Measurements from ENCODE around the gene CAB39. TPM values are rescaled to one million over a fixed set of nuclear protein-coding genes. Genes with fewer than 3 reads are reported as not detected.

Gene CAB39
- total RNA-seq, 2 experiments from 2014 or later: 122 to 148 TPM

DNA sequence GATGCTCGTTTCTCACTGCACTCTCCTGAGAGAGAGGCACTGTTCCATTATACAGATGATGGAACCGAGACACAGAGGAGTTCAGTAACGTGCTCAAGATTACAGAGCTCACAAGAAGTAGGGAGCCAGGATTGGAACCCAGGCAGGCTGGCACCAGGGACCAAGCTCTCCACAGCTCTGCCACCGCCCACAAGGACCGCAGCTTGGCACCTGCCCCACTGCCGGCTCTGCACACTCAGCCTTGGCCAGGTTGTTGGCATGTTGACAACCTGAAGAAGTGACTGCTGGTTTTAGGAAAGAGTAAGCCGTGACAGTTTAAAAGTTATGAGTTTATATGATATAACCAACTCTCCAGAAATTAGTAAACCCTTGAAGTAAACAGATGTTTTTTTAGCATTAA is 104.1 kb downstream of the CAB39 start:
- no peaks in the 10 kb centered on the region for H3K9me3 Mint-ChIP-seq (ENCODE audit: low read depth)
- peaks cover 4% of the 10 kb centered on the region for H3K4me1 Mint-ChIP-seq
- no peaks in the 10 kb centered on the region for H3K27me3 Mint-ChIP-seq
- intact Hi-C loops (cut with DNase I, micrococcal nuclease): no loop called here
- DNase-seq (no peak), ATAC-seq (no peak)
- H3K27ac Mint-ChIP-seq: peak overlapping the region; percentile 42
- CTCF ChIA-PET: interaction anchor here (0.7 to 1.1 kb wide), 6 partner anchors 10 to 171 kb away, joined by 3 to 5 read pairs (median 3); partner anchors contain the start of gene CAB39
- POLR2A ChIA-PET: no interaction called here
- H3K36me3 Mint-ChIP-seq (ENCODE audit: low read depth): peaks cover 44% of the 10 kb centered on the region
- no peak overlapping the region for H3K4me3 Mint-ChIP-seq

DNA sequence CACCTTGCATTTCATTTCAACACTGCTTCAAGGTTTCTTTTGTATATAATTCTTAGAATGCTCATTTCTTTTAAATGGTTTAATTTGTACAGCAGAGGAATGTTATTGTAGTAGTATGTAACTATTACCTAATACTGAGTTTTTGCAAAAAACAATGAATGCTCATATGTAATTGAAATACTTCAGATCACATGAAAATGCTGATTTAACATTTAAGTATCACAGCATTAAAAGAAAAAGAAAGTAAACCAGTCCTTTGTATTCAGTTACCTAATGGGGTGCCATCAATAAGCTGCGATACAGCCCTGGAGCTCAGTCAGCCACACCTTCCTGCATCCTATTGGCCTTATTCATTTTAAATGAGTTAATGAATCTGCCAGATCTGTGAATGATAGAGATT is 106.8 kb downstream of the CAB39 start:
- Mint-ChIP-seq H3K9me3 (ENCODE audit: low read depth) (no peaks in the 10 kb centered on the region), H3K36me3 (ENCODE audit: low read depth) (peaks cover 30% of the 10 kb centered on the region), H3K27me3 (no peaks in the 10 kb centered on the region), H3K4me1 (peaks cover 3% of the 10 kb centered on the region), H3K27ac (no peak overlapping the region), H3K4me3 (no peak overlapping the region)
- ATAC-seq: no peak
- intact Hi-C loops (cut with DNase I, micrococcal nuclease): no loop called here
- DNase-seq: no peak
- ChIA-PET POLR2A (no interaction called here), CTCF (interaction anchor here (0.5 to 1.4 kb wide), 5 partner anchors 18 to 40 kb away, joined by 3 read pairs; no protein-coding TSS in a partner anchor)

DNA sequence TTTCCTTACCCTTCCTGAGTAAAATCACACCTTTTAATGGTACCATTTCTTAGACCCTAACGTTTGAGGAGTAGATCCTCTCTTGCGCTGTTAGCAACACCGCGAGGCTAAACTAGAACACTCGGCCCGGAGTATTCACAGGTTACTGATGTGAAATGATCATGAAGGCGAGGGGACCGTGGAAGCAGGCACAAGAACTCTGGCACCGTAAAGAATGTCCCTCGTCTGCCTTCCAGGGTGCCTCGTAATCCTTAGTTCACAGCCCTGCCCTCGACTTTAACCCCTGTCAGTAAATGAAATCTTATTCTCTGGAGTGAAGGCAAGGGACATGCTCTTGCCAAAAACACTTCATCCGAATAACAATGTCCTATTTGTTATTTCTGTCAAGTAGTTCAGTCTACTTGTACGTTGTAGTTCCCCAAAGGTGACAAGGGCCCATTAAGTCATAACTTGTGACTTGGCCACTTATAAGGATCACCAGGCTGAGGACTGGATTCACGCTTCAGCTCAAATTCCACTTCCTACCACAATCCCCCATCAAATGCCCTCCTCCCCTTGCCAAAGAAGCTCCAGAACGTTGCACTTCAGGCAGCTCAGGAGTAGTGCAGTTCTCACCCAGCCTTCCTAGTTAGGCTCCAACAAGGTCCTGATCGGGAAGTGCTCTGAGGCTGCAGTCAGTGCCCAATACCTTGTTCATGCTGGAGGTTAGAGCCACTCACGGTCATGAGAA is 108.8 kb downstream of the CAB39 start:
- H3K27me3 Mint-ChIP-seq: peaks cover 9% of the 10 kb centered on the region
- H3K4me3 Mint-ChIP-seq: no peak overlapping the region
- H3K36me3 Mint-ChIP-seq (ENCODE audit: low read depth): peaks cover 19% of the 10 kb centered on the region
- ChIA-PET CTCF (interaction anchor here (0.5 to 1.8 kb wide), 4 partner anchors 11 to 447 kb away, joined by 3 to 13 read pairs (median 3); no protein-coding TSS in a partner anchor), POLR2A (no interaction called here)
- no peak for ATAC-seq
- no peaks in the 10 kb centered on the region for H3K9me3 Mint-ChIP-seq (ENCODE audit: low read depth)
- DNase-seq: no peak
- intact Hi-C loops (cut with DNase I, micrococcal nuclease): loop anchor here in 1 of 2 experiments (5.0 kb wide), 1 partner anchor 81 kb away; no protein-coding TSS in a partner anchor
- no peak overlapping the region for H3K27ac Mint-ChIP-seq
- H3K4me1 Mint-ChIP-seq: peaks cover 5% of the 10 kb centered on the region

DNA sequence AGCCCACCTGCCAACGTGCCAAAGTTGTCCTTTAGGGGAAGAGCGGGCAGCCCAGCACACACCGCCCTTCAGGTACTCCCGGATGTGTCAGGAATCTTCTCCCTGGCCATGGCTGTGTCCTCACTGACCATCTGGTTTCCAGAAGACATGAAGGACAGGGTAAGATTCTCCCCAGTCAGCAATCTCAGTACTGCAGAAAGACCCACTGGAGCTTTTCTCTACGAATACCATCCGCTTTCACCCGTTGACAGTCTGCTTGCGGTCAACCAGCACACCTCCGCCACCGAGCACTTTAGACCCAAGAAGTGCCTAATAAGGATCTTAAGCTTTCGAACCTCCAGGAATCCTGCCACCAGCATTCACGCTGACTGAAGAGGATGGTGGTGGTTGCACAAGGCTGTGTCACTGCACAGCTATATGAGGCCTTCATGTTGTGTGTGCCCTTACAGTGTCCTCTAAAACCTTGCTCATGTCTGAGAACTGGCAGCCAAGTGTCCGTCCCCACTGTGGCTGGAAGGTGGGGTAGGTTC is 109.4 kb downstream of the CAB39 start:
- Mint-ChIP-seq H3K36me3 (ENCODE audit: low read depth) (peaks cover 19% of the 10 kb centered on the region), H3K27me3 (peaks cover 15% of the 10 kb centered on the region), H3K9me3 (ENCODE audit: low read depth) (no peaks in the 10 kb centered on the region), H3K4me3 (no peak overlapping the region), H3K4me1 (peaks cover 5% of the 10 kb centered on the region), H3K27ac (no peak overlapping the region)
- intact Hi-C loops (cut with DNase I, micrococcal nuclease): loop anchor here in 1 of 2 experiments (5.0 kb wide), 1 partner anchor 80 kb away; no protein-coding TSS in a partner anchor
- CTCF ChIA-PET: interaction anchor here (0.5 to 1.8 kb wide), 5 partner anchors 10 to 448 kb away, joined by 3 to 13 read pairs (median 3); no protein-coding TSS in a partner anchor
- DNase-seq (no peak), ATAC-seq (no peak)
- POLR2A ChIA-PET: interaction anchor here (0.6 kb wide), 1 partner anchor 150 kb away, joined by 4 read pairs; no protein-coding TSS in a partner anchor

DNA sequence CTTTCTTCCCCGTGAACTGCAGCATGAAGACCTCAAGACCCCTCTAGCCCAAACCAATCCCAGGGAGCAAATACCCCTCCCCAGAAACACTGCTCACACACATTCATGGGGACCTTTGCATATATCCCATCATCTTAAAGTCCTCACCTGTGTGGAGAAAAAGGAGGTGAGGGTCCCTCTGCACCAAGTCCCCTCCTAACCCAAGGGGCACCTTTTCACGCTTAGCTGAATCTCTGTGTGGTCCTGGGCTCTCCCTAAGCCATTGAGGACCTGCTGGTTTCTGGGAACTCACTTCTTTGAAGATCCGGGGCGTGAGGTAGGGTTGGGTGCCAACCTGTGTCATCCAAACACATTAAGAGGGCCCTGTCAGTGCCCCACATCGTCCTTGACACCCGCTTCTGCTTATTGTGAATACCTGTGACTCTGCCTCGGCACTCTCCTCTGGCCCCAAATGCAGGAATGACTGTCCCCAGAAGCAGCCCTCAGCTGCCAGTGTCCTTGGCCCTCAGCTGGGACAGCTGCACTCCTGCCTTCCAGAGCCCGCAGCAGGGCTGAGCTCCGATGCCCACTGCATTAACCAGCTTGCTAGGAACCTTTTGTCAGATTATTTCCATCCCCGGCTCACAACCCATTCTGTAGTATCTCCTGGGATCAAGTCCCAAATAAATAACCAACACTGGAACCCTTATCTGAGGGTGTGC is 110.8 kb downstream of the CAB39 start:
- H3K9me3 Mint-ChIP-seq (ENCODE audit: low read depth): no peaks in the 10 kb centered on the region
- intact Hi-C loops (cut with DNase I, micrococcal nuclease): loop anchor here in 1 of 2 experiments (5.0 kb wide), 1 partner anchor 79 kb away; no protein-coding TSS in a partner anchor
- H3K4me3 Mint-ChIP-seq: no peak overlapping the region
- ChIA-PET POLR2A (interaction anchor here (0.7 to 0.9 kb wide), 2 partner anchors 10 to 18 kb away, joined by 3 read pairs; no protein-coding TSS in a partner anchor), CTCF (interaction anchor here (0.7 to 3.4 kb wide), 23 partner anchors 9 to 594 kb away, joined by 3 to 22 read pairs (median 5); no protein-coding TSS in a partner anchor)
- peaks cover 23% of the 10 kb centered on the region for H3K27me3 Mint-ChIP-seq
- peaks cover 12% of the 10 kb centered on the region for H3K36me3 Mint-ChIP-seq (ENCODE audit: low read depth)
- H3K4me1 Mint-ChIP-seq: peaks cover 5% of the 10 kb centered on the region
- DNase-seq: no peak
- ATAC-seq: no peak
- no peak overlapping the region for H3K27ac Mint-ChIP-seq

DNA sequence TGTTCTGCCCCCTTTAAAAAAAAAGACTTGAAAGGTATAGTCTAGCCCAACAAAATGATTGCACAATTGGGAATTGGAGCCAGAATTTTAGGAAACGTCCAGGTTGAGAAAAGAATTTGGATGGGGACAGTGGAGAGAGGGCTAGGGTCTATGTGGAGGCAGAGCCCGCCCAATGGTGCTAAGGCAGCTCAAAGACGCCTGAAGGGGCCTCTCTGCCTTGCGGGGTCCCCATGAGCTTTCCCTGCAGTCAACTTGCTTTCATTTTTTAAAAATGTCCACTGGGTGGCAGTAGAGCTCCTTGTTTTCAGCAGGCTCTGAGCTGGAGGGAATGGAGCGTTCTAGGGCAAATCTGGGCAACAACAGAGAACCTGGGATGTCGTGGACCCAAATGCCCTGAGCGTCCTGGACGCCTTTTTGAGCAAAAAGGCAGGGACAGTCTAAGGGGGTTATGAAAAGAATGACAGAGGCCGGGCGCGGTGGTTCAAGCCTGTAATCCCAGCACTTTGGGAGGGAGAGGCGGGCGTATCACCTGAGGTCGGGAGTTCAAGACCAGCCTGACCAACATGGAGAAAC is 111.8 kb downstream of the CAB39 start:
- Mint-ChIP-seq H3K9me3 (ENCODE audit: low read depth) (no peaks in the 10 kb centered on the region), H3K4me3 (peak overlapping the region; percentile 44), H3K4me1 (peaks cover 5% of the 10 kb centered on the region), H3K27me3 (peaks cover 28% of the 10 kb centered on the region), H3K27ac (no peak overlapping the region), H3K36me3 (ENCODE audit: low read depth) (peaks cover 6% of the 10 kb centered on the region)
- DNase-seq (peak; percentile 62), ATAC-seq (peak; percentile 87)
- intact Hi-C loops (cut with DNase I, micrococcal nuclease): loop anchor here (1.0 to 5.0 kb wide), 7 partner anchors 24 to 232 kb away; partner anchors contain the start of gene PSMD1 (in 1 of the 2)
- CTCF ChIA-PET: interaction anchor here (0.5 to 3.4 kb wide), 65 partner anchors 8 to 1748 kb away, joined by 3 to 35 read pairs (median 4); no protein-coding TSS in a partner anchor
- POLR2A ChIA-PET: interaction anchor here (0.7 to 0.9 kb wide), 3 partner anchors 13 to 228 kb away, joined by 3 read pairs; no protein-coding TSS in a partner anchor

DNA sequence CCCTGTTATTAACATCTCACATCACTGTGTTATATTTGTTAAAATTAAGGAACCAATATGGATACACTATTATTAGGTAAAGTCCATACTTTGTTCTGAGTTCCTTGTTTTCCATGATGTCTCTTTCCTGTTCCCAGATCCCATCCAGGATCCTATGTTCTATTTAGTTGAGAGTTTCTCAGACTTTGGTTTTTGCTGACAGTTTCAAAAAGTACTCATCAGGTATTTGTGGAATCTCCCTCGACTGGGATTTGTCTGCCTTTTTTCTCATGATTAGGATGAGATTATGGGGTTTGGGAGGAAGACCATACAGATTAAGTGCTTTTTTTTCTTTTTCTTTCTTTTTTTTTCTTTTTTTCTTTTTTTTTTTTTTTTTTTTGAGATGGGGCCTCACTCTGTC is 112.7 kb downstream of the CAB39 start:
- ChIA-PET POLR2A (no interaction called here), CTCF (interaction anchor here (0.7 to 3.4 kb wide), 4 partner anchors 29 to 162 kb away, joined by 3 to 35 read pairs (median 10); no protein-coding TSS in a partner anchor)
- ATAC-seq (no peak), DNase-seq (no peak)
- Mint-ChIP-seq H3K27ac (no peak overlapping the region), H3K36me3 (ENCODE audit: low read depth) (peaks cover 6% of the 10 kb centered on the region), H3K4me1 (peaks cover 5% of the 10 kb centered on the region), H3K9me3 (ENCODE audit: low read depth) (no peaks in the 10 kb centered on the region), H3K27me3 (peaks cover 32% of the 10 kb centered on the region), H3K4me3 (no peak overlapping the region)
- intact Hi-C loops (cut with DNase I, micrococcal nuclease): loop anchor here (2.0 kb wide), 3 partner anchors 23 to 227 kb away; no protein-coding TSS in a partner anchor

DNA sequence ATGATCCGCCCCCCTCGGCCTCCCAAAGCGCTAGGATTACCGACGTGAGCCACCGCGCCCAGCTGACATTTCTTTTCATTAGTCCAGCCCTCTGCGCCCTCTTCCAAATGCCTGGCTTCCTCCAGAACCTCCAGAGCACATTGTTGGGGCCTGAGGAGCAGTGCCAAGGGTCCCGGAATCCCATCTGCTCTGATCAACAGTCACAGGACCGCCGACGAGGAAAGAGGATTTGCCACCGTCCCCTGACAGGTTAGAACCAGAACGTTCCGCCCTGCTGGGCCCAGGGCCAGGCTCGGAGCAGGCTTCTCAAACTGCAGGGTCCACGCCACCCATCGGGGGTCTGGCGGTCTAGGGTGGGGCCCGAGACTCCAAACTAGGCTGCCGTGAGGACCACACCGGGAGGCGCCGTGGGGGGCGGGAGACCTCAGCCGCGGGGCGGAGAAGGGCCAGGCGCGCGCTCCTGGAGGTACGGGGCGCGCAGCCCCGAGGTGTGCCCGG is 115.2 kb downstream of the CAB39 start:
- POLR2A ChIA-PET: no interaction called here
- DNase-seq (no peak), ATAC-seq (peak; percentile 6)
- Mint-ChIP-seq H3K27me3 (peaks cover 40% of the 10 kb centered on the region), H3K27ac (no peak overlapping the region), H3K9me3 (ENCODE audit: low read depth) (no peaks in the 10 kb centered on the region), H3K4me3 (no peak overlapping the region), H3K4me1 (peaks cover 5% of the 10 kb centered on the region), H3K36me3 (ENCODE audit: low read depth) (no peaks in the 10 kb centered on the region)
- CTCF ChIA-PET: interaction anchor here (0.9 to 1.0 kb wide), 2 partner anchors 20 to 159 kb away, joined by 3 to 5 read pairs; no protein-coding TSS in a partner anchor
- intact Hi-C loops (cut with DNase I, micrococcal nuclease): no loop called here

DNA sequence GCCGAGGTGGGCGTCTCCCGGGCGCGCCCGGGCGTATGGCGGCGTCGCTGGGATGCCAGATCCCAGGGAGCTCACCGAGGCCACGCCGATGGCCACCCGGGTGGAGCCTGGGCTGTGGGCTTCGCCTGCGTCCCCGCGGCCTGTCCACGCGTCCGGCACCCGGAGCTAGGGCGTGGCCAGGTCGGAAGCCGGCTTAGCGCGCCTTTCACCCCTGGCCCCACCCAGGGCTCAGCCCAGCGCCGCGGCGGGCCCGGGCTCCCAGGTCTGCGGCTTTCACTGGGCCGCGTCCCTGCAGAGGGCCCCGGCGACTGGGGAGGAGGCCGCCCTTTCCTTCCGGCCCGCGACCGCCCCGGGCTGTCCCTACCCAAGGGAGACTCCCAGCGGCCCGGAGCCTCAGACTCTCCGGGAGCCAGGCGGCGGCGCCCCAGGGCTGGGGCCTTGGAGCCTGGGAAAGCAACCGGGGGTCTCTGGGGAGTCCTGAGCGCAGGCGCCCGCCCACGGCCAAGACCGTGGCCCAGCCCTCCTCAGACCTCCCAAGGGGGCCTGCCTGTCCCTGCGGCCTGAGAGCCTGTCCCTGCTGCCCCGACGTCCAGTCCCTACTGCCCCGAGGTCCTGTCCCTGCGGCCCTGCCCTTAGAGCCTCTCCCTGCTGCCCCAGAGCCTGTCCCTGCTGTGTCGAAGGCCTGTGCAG is 115.8 kb downstream of the CAB39 start:
- Mint-ChIP-seq H3K4me1 (peaks cover 5% of the 10 kb centered on the region), H3K27ac (no peak overlapping the region), H3K9me3 (ENCODE audit: low read depth) (no peaks in the 10 kb centered on the region), H3K27me3 (peaks cover 40% of the 10 kb centered on the region), H3K36me3 (ENCODE audit: low read depth) (no peaks in the 10 kb centered on the region), H3K4me3 (no peak overlapping the region)
- intact Hi-C loops (cut with DNase I, micrococcal nuclease): no loop called here
- peak; percentile 52 for DNase-seq
- ChIA-PET CTCF (interaction anchor here (0.9 to 1.0 kb wide), 2 partner anchors 19 to 158 kb away, joined by 3 to 5 read pairs; no protein-coding TSS in a partner anchor), POLR2A (no interaction called here)
- ATAC-seq: peak; percentile 56

DNA sequence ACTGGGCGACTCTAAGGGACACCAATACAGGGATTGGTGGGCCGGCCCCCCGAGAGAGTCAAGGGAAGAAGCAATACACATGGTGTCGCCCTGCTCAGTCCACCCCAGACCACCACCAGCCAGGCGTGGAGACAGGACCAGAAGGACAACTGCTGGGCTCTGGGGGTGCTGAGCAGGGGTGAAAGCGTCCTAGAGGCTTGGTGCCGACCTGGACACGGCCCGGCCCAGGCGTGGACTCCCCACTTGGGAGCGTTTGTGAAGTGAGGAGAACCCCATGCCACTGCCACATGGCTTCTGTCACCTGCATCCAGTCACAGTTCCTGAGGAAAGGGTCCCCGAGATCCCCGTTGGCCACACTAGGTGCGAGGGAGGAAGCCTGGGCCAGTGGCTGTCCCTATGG is 116.7 kb downstream of the CAB39 start:
- intact Hi-C loops (cut with DNase I, micrococcal nuclease): no loop called here
- Mint-ChIP-seq H3K9me3 (ENCODE audit: low read depth) (no peaks in the 10 kb centered on the region), H3K4me3 (no peak overlapping the region), H3K4me1 (peaks cover 4% of the 10 kb centered on the region), H3K27me3 (peaks cover 40% of the 10 kb centered on the region), H3K27ac (no peak overlapping the region), H3K36me3 (ENCODE audit: low read depth) (no peaks in the 10 kb centered on the region)
- no peak for ATAC-seq
- CTCF ChIA-PET: interaction anchor here (0.6 to 1.0 kb wide), 2 partner anchors 18 to 169 kb away, joined by 3 read pairs; no protein-coding TSS in a partner anchor
- POLR2A ChIA-PET: interaction anchor here (0.6 kb wide), 1 partner anchor 159 kb away, joined by 4 read pairs; no protein-coding TSS in a partner anchor
- no peak for DNase-seq
